ENCODE data around the gene TOR2A.

DNA sequence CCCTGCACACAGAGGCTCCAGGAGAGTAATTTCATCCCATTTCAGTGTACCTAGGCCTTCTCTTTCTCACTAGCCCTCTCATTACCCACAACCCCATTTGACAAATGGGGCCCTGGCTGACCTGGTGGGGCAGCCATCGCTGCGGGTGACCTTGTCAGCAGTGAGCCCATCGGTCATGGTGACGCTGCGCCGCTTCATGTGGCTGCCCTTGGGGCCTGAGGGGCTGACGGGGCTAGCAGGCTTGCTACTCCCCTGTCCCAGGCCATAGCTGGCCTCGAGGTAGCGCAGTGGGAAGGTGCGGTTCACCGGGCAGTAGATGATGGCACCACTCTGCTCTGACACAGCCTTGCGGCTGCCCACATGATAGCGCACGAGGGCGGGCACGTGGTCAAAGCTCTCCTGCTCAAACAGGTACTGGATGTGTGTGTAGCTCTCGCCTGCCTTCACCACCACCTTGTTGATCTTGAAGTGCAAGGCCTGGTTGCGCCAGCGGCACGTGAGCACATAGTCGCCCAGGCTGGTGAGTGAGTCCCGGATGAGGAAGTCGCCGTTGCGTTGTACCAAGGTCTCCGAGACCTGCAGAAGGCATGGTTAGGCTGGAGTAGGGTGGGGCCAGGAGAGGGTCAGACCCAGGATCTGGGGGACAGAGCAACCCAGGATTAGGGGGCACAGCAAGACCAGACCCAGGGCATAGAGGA, 14.1 kb upstream of the TOR2A start:
- TF ChIP-seq, protein P1, sequence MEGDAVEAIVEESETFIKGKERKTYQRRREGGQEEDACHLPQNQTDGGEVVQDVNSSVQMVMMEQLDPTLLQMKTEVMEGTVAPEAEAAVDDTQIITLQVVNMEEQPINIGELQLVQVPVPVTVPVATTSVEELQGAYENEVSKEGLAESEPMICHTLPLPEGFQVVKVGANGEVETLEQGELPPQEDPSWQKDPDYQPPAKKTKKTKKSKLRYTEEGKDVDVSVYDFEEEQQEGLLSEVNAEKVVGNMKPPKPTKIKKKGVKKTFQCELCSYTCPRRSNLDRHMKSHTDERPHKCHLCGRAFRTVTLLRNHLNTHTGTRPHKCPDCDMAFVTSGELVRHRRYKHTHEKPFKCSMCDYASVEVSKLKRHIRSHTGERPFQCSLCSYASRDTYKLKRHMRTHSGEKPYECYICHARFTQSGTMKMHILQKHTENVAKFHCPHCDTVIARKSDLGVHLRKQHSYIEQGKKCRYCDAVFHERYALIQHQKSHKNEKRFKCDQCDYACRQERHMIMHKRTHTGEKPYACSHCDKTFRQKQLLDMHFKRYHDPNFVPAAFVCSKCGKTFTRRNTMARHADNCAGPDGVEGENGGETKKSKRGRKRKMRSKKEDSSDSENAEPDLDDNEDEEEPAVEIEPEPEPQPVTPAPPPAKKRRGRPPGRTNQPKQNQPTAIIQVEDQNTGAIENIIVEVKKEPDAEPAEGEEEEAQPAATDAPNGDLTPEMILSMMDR (IDR thresholded peaks at IDR 0.05; ENCODE audit: poor library complexity) = no peak
- TF ChIP-seq EZH2 (IDR thresholded peaks at IDR 0.05; ENCODE audit: borderline replicate concordance) = no peak

Measured in hepatocyte (in vitro differentiated cells).